ENCODE data around the gene CELA2B.

DNA sequence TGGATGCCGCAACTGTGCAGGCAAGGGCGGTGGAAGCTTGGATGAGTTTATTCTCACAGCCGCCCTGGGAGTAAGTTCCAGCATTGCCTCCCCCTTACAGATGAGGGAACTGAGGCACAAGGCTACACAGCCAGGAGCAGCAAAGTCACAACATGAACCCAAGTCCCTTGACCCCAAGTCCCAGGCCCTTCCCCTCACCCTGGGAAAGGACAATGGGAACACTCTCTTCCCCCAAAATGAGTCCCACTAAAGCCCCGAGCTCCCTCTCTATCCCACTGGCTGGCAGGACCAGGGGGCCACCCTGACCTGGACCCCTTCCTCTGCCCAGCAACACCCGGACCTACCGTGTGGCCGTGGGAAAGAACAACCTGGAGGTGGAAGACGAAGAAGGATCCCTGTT lies 33.8 kb upstream of the CELA2B start:
- TF ChIP-seq, protein P1, sequence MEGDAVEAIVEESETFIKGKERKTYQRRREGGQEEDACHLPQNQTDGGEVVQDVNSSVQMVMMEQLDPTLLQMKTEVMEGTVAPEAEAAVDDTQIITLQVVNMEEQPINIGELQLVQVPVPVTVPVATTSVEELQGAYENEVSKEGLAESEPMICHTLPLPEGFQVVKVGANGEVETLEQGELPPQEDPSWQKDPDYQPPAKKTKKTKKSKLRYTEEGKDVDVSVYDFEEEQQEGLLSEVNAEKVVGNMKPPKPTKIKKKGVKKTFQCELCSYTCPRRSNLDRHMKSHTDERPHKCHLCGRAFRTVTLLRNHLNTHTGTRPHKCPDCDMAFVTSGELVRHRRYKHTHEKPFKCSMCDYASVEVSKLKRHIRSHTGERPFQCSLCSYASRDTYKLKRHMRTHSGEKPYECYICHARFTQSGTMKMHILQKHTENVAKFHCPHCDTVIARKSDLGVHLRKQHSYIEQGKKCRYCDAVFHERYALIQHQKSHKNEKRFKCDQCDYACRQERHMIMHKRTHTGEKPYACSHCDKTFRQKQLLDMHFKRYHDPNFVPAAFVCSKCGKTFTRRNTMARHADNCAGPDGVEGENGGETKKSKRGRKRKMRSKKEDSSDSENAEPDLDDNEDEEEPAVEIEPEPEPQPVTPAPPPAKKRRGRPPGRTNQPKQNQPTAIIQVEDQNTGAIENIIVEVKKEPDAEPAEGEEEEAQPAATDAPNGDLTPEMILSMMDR (conservative IDR thresholded peaks at IDR 0.05 in 1 of 2, IDR thresholded peaks at IDR 0.05 in 1 of 2; ENCODE audit: low read depth in 1 of 2, low read length in 2 of 2): no peak
- TF ChIP-seq EZH2 (IDR thresholded peaks at IDR 0.05; ENCODE audit: low read length, missing control alignments): no peak

Measured in fibroblast of lung (primary cell).